Measurements from ENCODE around the gene SKP2. TPM values are rescaled to one million over a fixed set of nuclear protein-coding genes. Genes with fewer than 3 reads are reported as not detected.

Gene SKP2
- total and polyA plus RNA-seq, 7 donors: 1.3 to 6.6 (median 3.8) TPM

DNA sequence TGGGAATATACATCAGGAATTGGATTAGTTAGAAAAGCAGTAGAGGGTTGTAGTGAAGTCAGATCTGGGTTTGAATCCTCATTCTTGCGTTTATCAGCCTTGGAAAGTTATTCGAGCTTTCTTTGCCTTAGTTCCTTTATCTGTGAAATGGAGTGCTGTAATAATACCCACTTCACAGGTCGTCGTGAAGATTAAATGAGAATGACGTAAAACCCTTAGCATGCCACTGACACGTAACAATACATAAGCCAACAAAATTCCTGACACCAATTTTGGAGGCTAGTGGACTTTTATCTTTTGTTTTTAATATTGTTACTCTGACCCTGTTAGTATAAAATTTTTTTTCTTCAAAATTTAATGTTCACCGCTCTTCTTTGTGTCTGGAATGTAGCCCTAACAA, 3.4 kb downstream of the SKP2 start:
- Histone ChIP-seq H3K9me3 (no peaks in the 10 kb centered on the region), H3K27ac (no peak overlapping the region), H3K36me3 (ENCODE audit: insufficient read depth in 1 of 2, low read depth in 1 of 2) (peaks cover 3 to 31% of the 10 kb centered on the region in 2 donors), H3K4me1 (peaks cover 26% of the 10 kb centered on the region), H3K4me3 (no peak overlapping the region), H3K27me3 (ENCODE audit: insufficient read depth in 3 of 3, low read length in 2 of 3) (no peaks in the 10 kb centered on the region)
- 52 to 71% (median 62%) methylated on average over 7 of the region's 7 CpGs for WGBS, 3 donors
- TF ChIP-seq, protein P1, sequence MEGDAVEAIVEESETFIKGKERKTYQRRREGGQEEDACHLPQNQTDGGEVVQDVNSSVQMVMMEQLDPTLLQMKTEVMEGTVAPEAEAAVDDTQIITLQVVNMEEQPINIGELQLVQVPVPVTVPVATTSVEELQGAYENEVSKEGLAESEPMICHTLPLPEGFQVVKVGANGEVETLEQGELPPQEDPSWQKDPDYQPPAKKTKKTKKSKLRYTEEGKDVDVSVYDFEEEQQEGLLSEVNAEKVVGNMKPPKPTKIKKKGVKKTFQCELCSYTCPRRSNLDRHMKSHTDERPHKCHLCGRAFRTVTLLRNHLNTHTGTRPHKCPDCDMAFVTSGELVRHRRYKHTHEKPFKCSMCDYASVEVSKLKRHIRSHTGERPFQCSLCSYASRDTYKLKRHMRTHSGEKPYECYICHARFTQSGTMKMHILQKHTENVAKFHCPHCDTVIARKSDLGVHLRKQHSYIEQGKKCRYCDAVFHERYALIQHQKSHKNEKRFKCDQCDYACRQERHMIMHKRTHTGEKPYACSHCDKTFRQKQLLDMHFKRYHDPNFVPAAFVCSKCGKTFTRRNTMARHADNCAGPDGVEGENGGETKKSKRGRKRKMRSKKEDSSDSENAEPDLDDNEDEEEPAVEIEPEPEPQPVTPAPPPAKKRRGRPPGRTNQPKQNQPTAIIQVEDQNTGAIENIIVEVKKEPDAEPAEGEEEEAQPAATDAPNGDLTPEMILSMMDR (IDR thresholded peaks at IDR 0.05): no peak
- ATAC-seq: no peak
- DNase-seq: no peak
- intact Hi-C loops (cut with DNase I): no loop called here

DNA sequence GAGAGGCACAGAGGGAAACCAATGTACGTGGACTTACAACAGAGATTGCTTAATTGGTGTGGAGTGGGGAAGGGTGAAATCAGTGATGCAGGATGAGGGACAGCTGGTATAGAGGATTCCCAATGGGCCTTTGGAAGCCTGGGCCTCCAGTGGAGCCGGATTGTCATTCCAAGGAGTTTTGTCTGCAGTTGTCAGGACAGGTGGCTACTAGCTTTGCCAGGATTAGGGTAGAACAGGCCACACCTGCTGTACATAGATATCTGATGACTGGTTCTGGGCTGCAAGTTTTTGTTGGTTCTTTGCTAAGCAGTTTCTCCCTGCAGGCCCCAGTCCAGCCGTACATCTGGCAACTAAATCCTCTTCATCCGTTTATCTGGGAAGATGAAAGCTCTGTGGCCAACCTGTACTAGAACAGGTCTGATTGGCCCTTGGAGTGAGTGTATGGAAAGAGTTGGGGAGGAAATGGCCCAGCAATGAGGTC, 4.2 kb downstream of the SKP2 start:
- peak in 1 of 2 donors; percentile 7 for DNase-seq
- no peaks in the 10 kb centered on the region for H3K9me3 ChIP-seq
- H3K27me3 ChIP-seq (ENCODE audit: insufficient read depth in 3 of 3, low read length in 2 of 3): no peaks in the 10 kb centered on the region
- H3K27ac ChIP-seq: peak overlapping the region; percentile 31
- H3K4me1 ChIP-seq: peaks cover 21% of the 10 kb centered on the region
- H3K36me3 ChIP-seq (ENCODE audit: insufficient read depth in 1 of 2, low read depth in 1 of 2): peaks cover 5 to 37% of the 10 kb centered on the region in 2 donors
- 16 to 27% (median 21%) methylated on average over 4 of the region's 4 CpGs for WGBS, 3 donors
- intact Hi-C loops (cut with DNase I): no loop called here
- no peak overlapping the region for H3K4me3 ChIP-seq
- ATAC-seq: peak in 2 of 4 donors; percentile 30 to 50
- TF ChIP-seq, protein P1 (IDR thresholded peaks at IDR 0.05): no peak

DNA sequence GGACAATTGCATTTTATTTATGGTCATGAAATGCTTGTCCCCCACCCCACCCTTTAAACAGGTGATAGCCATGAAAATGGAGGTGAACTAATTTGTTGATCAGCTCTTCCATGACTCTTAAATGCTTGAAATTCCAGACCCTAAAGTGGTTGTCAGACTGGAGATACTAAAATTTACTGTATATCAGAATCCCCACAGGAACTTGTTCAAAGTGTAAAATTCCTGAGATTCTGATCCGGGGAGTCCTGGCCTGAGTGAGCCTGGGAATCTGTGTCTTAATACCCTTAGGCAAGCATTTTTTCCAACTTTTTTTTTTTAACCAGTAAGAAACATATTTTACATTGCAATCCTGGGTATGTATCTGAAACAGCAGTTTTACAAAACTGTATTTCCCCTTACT, 4.7 kb downstream of the SKP2 start:
- 26 to 33% (median 32%) methylated on average over 1 of the region's 1 CpG for WGBS, 3 donors
- TF ChIP-seq, protein P1 (IDR thresholded peaks at IDR 0.05): no peak
- H3K4me3 ChIP-seq: no peak overlapping the region
- no peaks in the 10 kb centered on the region for H3K27me3 ChIP-seq (ENCODE audit: insufficient read depth in 3 of 3, low read length in 2 of 3)
- DNase-seq (no peak), ATAC-seq (no peak)
- peaks cover 5 to 41% of the 10 kb centered on the region in 2 donors for H3K36me3 ChIP-seq (ENCODE audit: insufficient read depth in 1 of 2, low read depth in 1 of 2)
- H3K9me3 ChIP-seq: no peaks in the 10 kb centered on the region
- intact Hi-C loops (cut with DNase I): no loop called here
- peaks cover 21% of the 10 kb centered on the region for H3K4me1 ChIP-seq
- peak overlapping the region; percentile 31 for H3K27ac ChIP-seq

DNA sequence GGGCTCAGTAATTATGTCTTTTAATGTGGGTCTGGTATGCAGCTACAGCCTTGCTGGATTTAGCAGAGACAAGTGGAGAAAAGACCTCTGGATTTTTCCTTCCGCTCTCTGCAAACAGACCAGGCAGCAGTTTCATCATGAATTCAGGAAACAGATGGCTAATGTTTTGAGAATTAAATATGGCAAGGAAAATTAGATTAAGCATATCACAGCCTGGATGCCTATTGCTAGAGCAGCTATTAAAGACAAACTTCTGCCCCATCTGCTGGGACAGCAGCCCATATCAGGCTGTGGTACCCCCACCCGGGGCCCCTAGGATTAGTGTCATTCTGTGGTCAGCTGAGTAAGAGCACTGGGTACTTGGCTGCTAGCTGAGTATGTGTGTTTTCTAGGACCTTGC, 6.2 kb downstream of the SKP2 start:
- intact Hi-C loops (cut with DNase I): no loop called here
- Histone ChIP-seq H3K36me3 (ENCODE audit: insufficient read depth in 1 of 2, low read depth in 1 of 2) (peaks cover 5 to 52% of the 10 kb centered on the region in 2 donors), H3K9me3 (no peaks in the 10 kb centered on the region), H3K27ac (no peak overlapping the region), H3K27me3 (ENCODE audit: insufficient read depth in 3 of 3, low read length in 2 of 3) (no peaks in the 10 kb centered on the region), H3K4me1 (peaks cover 16% of the 10 kb centered on the region), H3K4me3 (no peak overlapping the region)
- TF ChIP-seq, protein P1 (IDR thresholded peaks at IDR 0.05): no peak
- no peak for DNase-seq
- no peak for ATAC-seq
- 52 to 55% (median 54%) methylated on average over 2 of the region's 2 CpGs for WGBS, 3 donors

DNA sequence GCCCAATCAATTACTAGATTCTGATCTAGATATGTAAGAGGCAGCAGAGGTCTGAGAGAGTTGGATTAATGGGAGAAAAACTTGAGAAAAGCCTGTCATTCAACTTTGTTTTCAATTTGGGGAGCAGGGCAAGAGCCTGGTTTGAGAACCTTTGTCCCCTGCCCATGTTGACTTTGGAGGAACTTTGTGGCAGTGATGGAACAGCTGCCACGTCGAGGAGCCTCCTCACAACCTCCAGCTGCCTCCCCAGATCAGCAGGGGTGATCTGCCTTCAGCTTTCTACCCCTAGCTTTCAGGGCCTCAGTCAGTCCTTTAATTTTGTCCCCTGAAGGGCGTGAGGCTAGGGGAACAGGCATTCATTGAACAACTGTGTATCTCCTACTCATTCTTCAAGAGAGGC, 8.7 kb downstream of the SKP2 start:
- TF ChIP-seq, protein P1 (IDR thresholded peaks at IDR 0.05): no peak
- ATAC-seq (no peak), DNase-seq (no peak)
- Histone ChIP-seq H3K4me1 (peaks cover 13% of the 10 kb centered on the region), H3K36me3 (ENCODE audit: insufficient read depth in 1 of 2, low read depth in 1 of 2) (peaks cover 2 to 69% of the 10 kb centered on the region in 2 donors), H3K27me3 (ENCODE audit: insufficient read depth in 3 of 3, low read length in 2 of 3) (no peaks in the 10 kb centered on the region), H3K4me3 (no peak overlapping the region), H3K9me3 (no peaks in the 10 kb centered on the region), H3K27ac (no peak overlapping the region)
- 67 to 75% (median 67%) methylated on average over 3 of the region's 3 CpGs for WGBS, 3 donors
- intact Hi-C loops (cut with DNase I): no loop called here

Data from psoas muscle (tissue), 8 donors.